HG02623 (cell line): Measurements from ENCODE around the gene FBXL20.
"Not testable (repeated sequence)": the region's sequence is repeated elsewhere in the genome, so short reads cannot be mapped to it uniquely, and the experiment has no call there.

Experiments
- ATAC-seq: cut with Tn5 transposase; IDR thresholded peaks from one replicate; pipeline ENCODE4 v1.9.1; 2021; ENCODE audit warnings: moderate library complexity; ENCODE audit not compliant: unreplicated experiment

Gene FBXL20, protein sequence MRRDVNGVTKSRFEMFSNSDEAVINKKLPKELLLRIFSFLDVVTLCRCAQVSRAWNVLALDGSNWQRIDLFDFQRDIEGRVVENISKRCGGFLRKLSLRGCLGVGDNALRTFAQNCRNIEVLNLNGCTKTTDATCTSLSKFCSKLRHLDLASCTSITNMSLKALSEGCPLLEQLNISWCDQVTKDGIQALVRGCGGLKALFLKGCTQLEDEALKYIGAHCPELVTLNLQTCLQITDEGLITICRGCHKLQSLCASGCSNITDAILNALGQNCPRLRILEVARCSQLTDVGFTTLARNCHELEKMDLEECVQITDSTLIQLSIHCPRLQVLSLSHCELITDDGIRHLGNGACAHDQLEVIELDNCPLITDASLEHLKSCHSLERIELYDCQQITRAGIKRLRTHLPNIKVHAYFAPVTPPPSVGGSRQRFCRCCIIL

DNA sequence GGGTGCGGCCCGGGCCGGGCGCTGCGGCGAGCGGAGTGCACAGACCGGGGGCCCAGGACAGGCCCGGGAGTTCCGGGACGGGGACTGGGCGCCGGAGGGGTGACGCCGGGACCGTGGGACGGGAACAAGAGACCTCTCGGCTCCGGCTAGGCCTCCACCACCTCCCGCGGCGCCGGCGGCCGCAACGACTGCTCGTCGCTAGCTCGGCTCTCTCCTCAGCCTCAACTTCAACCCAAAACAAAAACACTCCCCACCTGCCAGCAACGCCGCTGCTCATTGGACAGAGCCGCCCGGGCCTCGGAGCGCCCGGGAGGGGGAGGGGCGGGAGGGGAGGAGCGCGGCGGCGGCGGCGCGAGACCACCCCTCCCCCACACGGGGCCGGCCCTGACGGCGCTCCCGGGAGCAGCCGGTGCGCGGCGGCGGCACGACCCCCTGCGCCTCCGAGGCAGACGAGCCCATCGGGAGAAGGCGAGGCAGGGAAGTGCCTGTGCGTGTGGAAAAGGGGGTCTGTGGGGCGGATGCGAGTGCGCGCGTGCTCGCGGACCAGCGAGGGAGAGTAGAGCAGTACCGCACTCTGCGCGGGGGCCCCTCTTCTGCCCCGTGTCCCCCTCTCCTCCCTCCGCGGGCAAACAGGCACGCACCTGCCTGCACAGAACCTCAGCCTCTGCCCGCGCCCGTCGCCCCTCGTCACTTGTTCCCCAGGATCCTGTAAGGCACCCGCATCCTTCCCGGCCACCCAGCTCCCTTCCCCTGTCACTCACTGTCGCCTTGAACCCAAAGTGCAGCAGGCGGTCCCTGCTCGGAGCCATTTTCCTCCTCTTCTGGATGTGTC lies at the start of gene FBXL20:
Gene FBXL20, minus strand, starts transcription at position 215 of the 832 bp plus-strand sequence. CDS start 224 bp downstream, outside the sequence.
- peak; percentile 71 for ATAC-seq

DNA sequence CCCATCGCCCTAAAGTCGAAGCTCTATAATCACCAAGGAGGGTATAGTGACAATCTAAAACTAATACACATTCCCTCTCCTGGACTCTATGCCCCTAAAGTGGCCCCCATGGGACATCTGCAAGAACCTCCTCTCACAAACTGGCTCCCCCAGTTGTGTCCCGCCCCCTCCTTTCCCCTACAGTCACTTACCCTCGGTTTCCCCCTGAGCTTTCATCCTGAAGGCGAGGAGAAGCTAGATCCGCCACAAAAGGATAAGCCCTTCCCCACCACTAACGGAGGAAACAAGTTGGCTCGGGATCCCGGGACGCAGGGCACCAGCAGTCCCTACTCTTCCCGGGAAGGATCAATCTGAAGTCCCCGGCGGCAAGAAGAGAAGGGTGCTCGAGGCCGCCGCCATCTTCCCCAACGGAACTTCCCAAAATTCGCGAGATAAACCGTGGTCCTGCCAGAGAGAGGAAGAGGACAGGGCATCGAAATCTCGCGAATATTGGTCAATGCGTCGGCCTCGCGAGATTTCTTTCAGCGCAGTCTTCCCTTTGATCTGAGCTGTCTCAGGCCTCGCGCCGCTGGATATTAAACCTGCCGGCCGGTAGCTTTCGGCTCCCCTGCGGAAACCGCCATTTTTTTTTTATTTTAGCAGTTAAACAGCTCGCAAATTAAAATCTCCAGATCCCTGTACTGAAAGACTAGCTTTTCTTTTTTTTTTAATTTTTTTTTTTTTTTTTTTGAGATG lies 49.6 kb upstream of the FBXL20 start, which contains the start of gene MED1:
Gene MED1, minus strand, starts transcription at position 417 of the 735 bp plus-strand sequence. Its CDS starts 201 bp downstream, at position 216.
- ATAC-seq = peak; percentile 72

DNA sequence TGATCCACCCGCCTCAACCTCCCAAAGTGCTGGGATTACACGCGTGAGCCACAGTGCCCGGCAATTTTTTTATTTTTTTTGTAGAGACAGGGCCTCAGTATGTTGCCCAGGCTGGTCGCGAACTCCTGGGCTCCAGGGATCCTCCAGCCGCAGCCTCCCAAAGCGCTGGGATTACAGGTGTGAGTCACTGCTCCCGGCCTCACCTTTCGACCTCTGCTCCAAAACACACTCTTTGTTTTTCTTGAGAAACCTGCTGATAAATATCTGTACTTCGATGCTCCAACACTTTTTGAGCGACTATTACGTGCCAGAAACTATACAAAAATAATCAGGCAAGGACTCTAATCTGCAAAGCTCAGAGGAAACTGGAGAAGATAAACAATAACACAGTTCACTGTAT lies 48.6 kb upstream of the FBXL20 start:
- ATAC-seq = no peak

DNA sequence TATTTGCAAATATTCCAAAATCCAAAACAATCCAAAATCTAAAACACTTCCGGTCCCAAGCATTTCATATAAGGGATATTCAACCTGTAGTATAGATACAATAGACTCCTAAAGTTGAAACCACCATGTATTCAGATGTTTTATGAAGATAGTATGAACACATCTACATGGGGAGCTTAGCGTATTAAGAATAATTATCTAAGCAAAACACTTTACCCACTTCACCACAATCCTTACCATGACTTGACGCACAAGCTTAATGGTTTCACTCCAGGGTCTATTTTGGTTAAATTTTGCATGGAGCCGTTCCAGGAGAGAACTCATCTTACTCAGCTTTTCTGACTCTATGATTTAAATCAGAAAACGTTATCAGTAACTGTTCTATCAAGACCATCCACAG lies 46.1 kb upstream of the FBXL20 start:
- no peak for ATAC-seq

DNA sequence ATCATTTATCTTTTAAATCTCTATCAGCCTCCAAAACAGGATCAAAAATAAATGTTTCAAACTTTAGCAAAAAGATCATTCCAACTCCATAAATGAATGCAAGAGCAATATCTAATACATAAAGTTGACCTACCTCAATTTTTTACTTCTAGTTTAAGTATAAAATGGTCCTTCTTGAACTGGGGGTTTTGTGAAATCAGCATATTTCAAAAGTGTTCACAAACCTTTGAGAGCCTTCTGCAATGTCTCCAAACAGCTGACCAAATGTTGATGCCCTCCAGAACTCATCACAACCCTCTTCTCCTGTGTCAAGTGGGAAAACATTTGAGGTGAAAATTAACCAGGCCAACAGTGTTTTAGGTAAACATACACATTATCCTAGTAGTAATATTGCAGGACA lies 41.9 kb upstream of the FBXL20 start:
- no peak for ATAC-seq

DNA sequence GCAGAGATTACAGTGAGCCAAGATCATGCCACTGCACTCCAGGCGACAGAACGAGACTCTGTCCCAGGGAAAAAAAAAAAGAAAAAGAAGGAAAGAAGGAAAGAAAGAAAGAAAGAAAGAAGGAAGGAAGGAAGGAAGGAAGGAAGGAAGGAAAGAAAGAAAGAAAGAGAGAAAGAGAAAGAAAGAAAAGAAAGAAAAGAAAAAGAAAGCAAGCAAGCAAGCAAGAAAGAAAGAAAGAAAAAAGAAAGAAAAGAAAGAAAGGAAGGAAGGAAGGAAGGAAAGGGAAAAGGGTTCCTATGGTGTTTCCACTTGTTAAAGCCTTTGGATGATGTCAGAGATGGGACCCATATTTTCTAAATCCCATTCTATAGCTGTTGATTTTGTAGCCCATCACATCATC lies 38.4 kb upstream of the FBXL20 start:
- ATAC-seq = not testable (repeated sequence)

DNA sequence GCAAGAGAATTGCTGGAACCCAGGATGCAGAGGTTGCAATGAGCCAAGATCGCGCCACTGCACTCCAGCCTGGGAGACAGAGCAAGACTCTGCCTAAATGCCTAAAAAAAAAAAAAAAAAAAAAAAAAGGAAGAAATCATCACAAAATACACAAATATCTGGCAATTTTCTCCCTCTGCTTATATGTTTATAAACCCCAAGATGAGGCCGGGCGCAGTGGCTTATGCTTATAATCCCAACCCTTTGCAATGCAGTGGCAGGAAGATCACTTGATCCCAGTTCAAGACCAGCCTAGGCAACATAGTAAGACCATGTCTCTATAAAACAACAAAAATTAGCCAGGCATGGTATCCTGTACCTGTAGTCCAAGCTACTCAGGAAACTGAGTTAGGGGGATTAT lies 28.2 kb upstream of the FBXL20 start:
- ATAC-seq = no peak

DNA sequence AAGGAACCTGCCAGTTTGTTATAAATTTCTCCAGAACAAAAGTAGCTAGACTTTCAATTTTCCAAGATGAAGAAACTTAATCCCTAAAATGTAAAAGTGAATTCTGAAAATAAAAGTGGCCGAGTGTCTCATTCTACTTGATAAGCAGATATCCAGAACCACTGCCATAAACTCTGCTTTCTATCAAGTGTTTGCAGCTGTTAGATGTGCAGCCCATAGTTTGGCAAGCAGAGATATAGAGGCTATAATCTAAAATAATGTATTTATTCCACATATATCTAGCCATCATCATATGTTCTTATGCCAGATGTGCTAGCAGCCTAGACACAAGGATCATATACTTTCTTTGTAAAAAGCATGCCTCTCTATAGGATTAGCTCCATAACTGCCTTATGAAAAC lies 14.7 kb upstream of the FBXL20 start:
- no peak for ATAC-seq

DNA sequence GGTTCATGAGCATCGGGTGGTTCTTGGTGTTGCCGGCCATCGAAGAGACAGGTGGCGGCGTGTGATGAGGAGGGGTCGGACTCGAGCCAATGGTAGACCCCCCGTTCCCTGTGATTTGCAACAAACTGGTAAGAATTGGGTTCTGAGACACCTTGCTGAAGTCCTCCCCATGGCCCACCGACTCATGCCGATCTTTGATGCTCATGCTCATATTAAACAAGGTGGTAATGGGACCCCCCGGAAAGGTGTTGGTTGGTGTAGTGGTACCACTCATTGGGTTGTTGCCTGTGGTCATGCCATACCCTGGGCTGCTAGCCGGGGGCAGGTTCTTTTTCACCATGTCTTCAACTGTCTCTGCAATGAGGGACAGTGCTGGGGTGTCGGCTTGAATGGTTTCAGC lies 8.9 kb upstream of the FBXL20 start:
- ATAC-seq = no peak

DNA sequence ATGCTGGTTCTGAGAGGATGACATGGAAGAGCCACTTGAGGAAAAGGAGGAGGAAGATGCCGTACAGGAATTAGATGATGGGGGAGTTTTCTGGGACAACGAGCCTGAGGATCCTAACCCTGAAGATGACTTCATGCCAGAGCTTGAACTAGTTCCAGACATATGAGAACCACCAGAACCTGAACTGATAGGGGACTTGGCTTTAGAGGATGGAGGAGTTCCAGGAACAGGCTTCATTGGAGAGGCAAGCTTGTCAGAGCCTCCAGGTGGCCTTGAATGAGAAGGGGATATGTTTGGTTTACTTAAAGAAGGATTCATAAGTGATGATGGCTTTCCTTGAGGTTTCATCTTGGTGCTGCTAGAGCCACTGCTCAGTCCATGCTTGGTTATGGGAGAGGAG lies 6.9 kb upstream of the FBXL20 start:
- no peak for ATAC-seq

DNA sequence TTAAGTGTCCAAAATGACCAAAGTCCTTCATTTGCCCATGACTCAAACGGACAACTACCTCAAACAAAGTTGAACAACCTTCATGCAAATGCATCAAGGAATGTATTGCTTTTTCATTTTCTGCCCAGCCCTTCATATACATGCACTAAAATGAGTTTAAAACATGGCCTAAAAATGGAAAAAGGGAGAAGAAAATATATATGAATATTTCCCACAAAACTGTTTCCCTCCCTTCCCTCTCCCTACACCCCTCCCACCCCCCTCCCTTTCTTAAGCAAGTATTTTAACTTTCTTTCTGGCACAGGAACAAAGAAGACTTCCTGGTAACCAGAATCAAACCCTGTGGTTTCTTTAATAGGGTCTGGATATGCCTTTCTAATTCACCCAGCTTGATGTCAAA lies 5.5 kb upstream of the FBXL20 start:
- no peak for ATAC-seq

DNA sequence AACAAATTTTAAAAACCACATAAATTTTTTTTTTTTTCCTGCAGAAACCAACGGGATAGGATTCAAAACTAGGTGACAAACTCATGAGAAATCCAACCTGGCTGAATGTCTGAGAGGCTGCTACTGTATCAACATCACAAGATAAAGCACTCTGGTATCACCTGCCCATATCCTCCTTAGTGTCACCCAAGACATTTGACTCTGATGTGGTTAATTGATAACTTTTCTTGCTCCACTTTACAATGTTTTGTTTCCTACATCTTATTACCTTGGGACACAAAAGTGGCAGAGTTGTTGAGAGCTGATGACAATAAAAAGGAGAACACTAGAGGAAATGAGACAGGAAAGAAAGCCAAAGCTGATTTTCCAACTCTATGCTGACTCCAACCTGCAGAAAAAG lies 4.0 kb upstream of the FBXL20 start:
- no peak for ATAC-seq

DNA sequence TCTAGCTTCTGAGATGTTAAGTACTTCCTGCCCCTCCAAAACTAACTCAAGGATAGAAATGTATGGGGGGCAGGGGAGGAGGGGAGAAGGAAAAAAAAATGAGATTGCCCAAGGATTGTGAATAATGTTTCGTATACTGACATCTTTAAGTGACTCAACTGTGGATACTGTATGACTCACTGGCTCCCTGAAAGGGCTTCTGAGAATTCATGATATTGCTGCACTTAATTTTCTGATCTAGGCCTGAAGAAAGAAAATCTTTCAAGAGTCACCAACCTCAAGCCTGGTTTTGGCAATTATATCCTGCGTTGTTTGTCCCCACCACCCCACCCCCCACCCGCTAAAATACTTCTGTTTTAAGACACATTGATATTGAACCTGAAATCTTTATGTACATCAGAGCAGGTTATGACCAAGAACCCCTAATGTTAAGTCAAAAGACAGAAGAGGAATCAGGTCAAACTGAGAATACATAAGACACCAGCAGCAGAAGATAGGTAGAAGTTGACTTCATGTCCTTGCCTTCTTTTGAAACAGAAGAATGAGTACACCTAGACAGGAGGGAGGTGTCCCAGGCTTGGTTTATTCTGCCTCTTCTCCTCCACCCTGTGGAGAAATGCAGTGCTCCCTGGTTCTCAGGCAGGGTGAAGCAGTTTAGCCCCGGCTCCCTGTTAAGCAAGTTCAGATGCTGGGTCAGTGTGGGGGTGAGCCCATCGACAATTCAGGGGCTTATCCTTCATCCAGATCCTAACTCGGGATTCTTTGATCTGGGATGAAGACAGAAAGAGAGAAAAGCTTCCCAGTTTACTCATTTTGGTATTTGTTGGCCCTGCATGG lies 3.3 kb upstream of the FBXL20 start:
- ATAC-seq = no peak

DNA sequence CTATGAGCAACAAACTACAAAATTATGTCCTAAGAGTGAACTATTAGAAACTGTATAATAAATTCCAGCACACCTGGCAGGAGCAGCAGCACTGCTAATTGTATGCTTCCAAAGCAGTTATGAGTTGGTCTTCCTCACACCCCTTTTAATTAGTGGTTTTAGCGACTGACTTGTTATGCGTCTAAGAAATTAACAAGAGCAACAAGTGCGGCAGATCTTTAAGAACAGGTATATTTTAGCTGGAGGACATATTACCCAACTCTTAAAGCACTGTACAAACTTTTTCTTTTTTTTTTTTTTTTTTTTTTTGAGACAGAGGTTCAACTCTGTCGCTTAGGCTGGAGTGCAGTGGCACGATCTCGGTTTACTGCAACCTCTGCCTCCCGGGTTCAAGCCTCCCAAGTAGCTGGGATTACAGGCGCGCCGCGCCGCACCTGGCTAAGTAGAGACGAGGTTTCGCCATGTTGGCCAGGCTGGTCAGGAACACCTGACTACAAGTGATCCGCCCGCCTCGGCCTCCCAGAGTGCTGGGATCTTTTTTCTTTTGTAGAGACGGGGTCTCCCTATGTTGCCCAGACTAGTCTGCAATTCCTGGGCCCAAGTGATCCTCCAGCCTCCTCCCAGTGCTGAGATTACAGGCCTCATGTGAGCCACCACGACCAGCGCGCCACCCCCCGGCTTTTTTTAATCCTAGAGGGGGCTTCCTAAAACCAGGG lies 1.6 kb upstream of the FBXL20 start:
- ATAC-seq = no peak

DNA sequence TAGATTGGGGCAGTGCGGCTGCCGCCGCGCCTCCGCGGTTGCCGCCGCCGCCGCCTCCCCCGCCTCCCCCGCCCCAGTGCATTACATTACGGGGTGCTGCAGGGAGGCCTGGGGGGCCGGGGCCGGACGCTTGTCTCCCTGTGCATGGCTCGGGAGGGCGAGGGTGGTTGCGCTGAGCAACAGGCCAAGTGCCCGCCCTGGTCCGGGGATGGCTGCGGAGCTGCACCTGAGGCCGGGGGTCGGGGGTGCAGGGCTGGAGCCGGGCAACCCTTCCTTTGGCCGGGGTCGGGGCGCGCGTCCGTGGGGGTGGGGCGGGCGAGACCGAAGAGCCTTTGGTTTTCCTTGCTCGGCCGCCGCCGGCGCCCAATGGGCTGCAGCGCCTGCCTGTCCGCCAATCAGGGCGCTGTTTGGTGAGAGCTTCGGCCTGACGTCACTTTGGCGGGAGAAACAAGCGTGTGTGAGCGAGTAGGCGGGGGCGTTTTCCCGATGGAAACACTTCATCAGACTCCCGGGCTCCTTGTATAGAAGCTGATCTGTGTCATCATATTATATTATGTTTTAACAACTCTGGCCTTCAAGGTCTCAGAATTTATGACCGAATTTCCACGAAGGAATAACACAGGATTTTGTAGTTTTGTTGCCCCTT lies 941 bp upstream of the FBXL20 start:
- ATAC-seq = peak; percentile 55

DNA sequence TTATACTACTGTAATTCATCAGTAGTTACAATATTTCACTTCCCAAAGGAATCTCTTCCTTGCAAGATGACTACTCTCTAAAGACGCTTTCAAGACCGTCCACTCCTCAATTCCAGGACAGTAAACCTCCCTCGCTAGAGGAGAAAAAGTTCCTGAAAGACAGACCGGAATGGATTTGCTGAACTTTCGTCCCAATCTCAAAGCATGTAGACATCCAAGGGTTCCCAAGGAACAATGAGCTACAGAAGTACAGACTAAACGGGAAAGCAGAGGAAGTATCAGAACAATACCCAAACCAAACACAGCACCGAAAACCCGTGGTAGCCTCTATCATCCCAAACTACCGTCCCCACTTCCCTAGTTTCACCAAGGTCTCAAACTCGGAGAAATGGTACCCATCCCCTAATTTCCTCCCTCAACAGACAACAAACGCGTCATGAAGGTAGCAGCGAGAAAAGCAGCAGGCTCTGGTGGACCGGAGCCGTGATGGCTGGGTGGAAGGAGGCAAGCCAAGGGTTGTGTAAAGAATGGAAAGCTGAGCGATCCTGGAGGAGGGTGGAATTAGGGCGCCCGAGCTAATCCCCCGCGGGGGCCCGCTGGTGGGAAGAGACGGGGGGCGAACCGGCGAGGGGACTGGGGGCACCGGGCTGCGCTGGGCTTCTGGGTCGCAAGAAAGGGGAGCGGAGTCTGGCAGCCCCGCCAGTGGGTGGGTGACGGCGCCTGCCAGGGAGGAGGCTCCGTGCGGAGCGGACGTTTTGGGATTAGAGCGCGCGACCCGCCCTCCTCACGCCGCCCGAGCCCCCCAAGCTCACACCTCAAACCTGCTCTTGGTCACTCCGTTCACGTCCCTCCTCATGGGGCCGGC lies 647 bp downstream of the FBXL20 start:
- ATAC-seq = peak; percentile 18

DNA sequence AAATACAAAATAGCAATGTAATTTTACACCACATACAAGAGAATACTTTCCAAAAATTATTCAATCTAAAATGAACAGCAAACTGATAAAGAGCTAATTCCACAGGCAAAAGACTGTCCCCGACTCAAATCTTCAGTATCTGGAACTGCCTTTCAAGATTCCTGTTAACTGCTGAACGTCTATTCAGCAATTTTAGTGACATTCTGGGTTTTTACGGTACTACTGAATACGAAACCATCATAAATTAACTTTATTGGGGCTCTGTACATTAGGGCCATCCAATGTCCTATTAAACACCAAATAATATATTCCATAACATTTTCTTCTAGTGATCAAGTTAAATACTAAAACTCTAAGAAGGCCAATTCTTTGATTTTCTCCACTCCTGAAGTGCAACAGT lies 1.6 kb downstream of the FBXL20 start:
- ATAC-seq = no peak

DNA sequence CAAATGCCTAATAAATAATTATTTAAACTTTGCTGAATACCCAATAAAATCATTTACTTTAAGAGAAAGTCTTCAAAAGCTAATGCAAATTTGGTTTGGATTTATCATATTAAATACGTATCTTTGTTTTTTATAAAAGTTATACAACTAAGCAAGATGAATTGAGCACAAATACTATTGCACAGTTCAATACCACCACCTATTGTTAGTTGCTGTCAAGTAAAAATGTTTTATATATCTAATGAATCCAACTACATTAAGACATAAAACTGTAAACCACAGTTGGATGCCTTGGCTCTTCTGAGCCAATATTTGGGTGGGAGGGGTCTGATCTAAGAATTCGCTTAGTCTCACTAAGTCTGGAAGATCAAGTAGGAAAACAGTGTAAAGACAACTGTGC lies 7.7 kb downstream of the FBXL20 start:
- no peak for ATAC-seq
